T-helper 2 cell treated with Interferon-gamma antibody and Interleukin-4, amounts not matched to agents 100 ng/mL and 5 ng/mL, for 36 hours (primary cell): ENCODE data around the gene IL34. TPM values are rescaled to one million over a fixed set of nuclear protein-coding genes. Genes with fewer than 3 reads are reported as not detected.
"Not testable (repeated sequence)": the region's sequence is repeated elsewhere in the genome, so short reads cannot be mapped to it uniquely, and the experiment has no call there.

Experiments used
- intact Hi-C: fragments of 100-400 bp; cut with micrococcal nuclease; formaldehyde crosslinking; loops from one replicate; pipeline ENCODE4 v1.15.1; 2023
- total RNA-seq: library from RNA; stranded (reverse); gene quantifications from 2 replicates; pipeline ENCODE4 v1.2.3, GENCODE V29; 2022

IL34 gene
- total RNA-seq, 1 donor from 2014 or later = not detected

DNA sequence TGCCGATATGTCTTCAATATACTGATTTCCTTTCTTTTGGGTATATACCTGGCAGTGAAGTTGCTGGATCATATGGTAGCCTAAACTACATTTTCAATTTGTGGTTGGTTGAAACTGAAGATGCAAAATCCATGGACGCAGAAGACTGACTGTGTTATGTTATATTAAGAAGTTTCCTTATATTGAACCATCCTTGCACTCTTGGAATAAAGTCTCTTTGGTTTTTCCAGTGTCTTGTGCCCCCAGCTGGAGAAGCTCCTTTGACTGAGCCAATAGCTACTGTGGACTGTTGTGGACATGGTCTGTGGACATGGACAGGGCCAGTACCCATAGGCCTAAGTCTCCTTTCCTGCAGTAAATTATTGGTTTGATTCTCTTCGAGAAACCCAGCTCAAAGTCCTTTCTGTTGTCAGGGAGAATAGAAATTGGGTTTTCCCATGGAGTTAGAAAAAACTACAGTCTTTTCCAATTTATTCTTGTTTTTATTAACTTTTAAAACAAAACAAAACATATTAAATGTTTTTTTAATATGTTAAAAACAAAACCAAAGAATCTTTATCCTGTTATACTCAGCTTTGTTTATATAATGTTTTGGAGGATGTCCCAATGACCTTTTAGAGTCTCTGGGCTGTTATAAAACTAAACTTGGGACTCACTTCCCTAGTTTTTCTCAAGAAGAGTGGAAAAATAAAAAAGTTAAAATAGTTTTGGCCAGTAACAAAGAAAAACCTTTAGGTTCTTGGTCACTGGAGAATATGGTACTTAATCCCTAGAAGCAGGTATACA lies 15.2 kb upstream of the IL34 start:
- intact Hi-C loops = no loop called here

DNA sequence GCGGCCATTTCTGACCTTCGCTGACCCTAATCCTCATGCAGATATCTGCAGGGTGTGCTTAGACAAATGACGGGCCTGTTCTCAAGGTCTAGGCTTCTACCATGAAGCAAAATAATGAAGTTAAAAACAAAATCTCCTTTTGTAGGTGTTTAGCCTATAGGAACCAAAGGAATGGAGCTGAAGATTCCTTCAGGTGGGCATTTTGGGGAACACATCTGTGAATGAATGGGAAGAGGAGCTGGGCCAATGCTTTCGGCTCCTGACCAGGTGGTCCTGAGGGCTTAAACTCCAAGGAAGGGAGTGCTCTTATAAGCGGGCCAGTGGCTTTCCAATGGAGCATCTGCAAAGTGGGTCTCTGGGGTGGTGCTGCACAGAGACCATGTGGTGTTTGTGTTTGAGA lies 14.1 kb upstream of the IL34 start:
- intact Hi-C loops = no loop called here

DNA sequence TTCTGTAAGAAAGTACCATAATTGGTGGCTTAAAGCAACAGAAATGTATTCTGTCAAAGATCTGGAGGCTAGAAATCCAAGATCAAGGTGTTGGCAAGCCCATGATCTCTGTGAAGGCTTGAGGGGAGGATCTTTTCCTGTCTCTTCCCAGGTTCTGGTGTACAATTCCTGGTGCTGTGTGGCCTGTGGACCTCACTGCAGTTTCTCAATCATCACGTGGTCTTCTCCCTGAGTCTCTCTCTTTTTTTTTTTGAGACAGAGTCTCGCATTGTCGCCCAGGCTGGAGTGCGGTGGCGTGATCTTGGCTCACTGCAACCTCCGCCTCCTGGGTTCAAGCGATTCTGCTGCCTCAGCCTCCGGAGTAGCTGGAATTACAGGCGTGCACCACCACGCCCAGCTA lies 12.7 kb upstream of the IL34 start:
- intact Hi-C loops = not testable (repeated sequence)

DNA sequence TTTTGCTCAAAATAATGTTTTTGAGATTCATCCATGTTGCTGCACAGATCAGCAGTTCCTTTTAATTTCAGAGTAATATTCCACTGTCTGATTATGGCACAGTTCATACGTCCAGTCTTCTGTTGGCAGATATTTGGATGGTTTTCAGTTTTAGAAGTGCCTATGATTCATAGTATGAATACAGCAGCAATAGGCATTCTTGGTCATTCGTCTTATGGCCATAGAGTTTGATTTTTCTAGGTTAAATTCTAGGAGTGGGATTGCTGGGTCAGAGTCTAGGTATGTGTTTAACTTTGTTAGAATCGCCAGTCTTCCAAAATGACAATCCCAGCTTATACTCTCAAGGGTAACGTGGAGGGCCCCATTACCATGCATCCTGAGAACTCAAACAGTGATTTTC lies 11.5 kb upstream of the IL34 start:
- intact Hi-C loops = no loop called here

DNA sequence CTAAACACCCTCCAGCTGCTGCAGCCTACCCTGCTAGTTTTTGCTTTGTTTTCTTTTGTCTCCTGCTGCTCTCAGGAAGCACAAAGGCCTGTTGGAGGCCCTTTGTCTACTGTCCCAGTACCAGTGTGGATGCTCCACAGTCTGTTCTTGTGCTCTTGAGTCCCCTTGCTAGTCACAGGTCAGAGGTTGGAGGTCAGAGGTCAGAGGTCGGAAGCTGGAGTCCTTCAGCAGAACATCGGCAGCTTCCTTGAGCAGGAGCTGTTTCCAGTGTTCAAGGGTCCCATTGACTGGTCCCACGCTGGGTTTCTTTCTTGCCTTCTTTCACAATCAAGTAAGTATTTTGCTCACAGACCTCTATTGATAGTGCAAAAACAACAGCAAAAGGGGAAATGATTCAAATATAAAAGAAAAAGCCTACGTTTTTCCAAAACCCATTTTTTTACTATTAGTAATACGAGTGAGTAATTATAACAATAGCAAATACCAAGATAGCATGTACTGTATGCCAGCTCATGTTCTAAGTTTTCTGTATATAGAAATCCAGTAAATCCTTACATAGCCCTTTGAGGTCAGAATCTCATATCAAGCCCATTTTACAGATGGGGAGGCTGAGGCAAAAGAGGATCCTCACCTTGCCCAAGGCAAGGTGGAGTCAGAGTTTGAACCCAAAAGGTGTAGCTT lies 10.9 kb upstream of the IL34 start:
- intact Hi-C loops = no loop called here

DNA sequence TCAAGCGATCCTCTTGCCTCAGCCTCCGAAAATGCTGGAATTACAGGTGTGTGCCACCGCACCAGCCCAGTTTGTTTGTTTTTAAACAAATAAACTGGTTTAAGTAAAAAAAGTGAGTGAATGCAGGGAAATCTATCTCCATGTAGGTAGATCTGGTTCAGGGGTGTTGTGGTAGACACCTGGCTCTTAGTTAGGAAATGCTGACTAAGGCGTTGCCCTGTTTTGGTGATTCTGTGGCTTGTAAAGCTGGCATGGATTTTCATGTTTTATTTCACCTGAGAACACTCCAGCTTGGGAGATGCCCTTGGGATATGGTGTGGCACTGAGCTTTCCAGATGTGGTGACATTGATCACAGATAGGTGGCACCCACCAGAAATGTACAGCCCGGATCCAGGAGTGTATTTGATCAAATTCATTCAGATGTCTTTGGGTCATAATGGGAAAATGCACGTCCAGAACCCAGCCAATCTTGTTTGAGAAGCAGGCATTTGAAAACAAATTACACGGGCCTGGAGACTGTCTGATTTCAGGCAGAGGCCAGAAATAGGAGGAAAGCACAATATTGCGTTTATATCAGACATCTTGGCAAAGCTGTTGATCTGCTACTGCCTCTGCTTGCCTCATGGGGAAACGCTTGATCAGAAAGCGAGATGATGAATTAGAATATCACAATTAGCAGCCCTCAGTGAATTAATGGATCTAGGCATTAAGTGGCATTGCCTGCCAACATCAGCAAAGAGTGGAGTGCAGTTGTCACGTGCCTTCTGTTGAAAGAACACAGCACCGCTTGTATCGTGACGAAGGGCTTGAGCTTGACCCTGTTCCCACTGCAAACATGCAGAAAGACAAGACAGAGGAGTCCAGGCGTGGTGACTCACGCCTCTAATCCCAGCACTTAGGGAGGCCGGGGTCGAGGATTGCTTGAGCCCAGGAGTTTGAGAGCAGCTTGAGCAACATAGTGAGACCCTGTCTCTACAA lies 7.3 kb upstream of the IL34 start:
- intact Hi-C loops = no loop called here

DNA sequence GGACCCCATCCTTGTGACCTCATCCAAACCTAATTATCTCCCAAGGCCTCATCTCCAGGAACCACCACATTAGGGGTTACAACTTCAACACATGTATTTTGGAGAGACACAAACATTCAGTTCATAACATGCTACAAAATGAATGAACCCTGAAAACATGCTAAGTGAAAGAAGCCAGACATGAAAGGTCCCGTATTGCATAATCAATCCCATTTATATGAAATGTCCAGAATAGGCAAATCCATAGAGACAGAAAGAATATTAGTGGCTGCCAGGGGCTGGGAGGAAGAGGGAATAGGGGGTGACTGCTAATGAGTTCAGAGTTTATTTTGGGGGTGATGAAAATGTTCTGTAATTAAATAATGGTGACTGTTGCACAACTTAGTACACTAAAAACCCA lies 3.7 kb upstream of the IL34 start:
- intact Hi-C loops = no loop called here

DNA sequence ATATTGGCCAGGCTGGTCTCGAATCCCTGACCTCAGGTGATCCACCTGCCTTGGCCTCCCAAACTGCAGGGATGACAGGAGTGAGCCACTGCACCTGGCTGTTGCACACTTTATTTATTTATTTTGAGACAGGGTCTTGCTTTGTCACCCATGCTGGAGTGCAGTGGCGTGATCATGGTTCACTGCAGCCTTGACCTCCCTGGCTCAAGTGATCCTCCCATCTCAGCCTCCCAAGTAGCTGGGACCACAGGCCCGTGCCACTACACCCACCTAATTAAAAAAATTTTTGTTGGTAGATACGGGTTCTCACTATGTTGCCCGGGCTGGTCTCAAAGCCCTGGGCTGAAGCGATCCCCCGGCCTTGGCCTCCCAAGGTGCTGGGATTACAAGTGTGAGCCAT lies 3.1 kb upstream of the IL34 start:
- intact Hi-C loops = not testable (repeated sequence)

DNA sequence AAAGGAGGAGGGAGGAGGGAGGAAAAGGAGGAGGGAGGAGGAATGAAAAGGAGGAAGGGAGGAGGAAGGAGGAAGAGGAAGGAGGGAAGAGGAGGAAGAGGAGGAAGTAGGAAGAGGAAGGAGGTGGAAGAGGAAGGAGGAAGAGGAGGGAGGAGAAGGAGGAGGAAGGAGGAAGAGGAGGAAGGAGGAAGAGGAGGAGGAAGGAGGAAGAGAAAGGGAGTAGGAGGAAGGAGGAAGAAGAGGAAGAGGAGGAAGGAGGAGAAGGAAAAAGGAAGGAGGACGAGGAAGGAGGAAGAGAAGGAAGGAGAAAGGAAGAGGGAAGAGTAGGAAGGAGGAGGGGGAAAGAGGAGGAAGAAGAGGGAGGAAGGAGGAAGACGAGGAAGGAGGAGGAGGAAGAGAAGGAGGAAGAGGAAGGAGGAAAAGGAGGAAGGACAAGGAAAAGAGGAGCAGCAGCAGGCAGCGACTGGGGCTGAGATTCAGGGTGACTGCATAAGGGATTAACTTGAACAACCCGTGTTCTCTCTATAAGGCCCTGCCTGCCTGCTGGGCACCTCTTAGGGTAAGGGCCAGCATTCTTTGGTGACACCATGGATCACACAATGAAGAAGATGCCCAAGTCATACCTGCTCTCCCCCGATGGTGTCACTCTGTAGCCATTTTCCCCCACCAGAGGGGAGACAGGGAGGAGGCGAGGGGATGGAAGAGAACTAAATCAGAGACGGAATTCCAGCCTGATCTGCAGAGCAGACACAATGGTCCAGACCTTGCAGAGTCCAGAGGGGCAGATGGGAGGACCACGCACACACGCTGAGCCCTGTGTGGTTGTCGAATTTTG lies 1.4 kb upstream of the IL34 start:
- intact Hi-C loops = no loop called here

DNA sequence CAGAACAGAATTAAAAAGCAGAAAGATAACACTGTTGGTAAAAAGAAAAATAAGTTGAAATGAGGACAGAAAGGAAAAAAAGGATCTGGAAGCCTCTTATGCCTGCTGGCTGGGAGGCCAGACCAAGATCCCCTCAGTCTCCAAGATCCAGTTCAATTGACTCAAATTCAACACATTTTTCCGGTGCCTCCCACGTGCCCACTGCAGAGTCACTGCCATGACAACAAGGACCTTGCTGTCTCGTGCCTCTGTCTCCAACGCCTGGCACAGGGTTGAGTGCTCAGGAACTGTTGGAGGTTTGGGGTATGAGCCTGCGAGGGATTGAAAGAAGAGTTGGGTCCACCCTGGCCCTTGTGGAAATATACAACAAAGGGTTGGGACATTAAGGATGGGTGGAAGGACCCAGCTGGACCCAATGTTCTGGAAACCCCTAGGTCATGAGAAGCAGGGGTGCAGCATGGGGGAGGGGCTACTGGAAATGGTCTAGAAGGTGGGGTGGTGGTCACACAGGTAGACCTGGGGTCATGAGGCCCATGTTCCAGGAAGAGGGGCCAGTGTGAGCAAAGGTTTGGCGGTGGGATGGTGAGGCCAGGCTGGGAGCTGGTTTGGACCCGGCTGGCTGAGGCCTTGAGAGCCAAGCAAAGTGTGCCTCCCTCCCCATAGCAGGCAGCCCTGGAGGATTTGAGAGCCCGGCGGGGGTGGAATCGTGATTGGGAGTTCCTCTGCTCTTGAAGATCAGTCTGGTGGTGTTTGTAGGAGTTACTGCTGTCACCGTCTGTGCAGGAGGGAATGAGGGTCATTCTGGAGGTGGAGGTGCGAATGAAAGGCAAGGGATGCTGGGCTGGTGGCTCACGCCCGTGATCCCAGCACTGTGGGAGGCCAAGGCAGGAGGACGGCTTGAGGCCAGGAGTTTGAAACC lies 1.3 kb downstream of the IL34 start:
- intact Hi-C loops = no loop called here

DNA sequence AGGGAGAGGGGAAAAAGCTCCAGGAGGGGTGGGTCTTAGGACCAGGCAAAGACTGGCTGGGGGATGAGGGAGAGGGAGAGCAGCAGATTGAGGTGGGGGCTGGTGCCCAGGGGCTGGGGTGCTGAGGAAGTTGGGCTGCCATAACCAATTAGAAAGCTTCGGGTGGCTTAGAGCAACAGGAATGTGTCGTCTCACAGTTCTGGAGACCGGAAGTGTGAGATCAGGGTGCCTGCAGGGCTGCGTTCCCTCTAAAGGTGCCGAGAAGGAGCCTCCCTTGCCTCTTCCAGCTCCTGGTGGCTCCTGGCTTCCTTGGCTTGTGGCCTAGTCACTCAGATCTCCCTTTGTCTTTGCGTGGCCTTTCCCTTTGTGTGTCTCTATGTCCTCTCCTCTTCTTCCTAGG lies 2.2 kb downstream of the IL34 start:
- intact Hi-C loops = no loop called here

DNA sequence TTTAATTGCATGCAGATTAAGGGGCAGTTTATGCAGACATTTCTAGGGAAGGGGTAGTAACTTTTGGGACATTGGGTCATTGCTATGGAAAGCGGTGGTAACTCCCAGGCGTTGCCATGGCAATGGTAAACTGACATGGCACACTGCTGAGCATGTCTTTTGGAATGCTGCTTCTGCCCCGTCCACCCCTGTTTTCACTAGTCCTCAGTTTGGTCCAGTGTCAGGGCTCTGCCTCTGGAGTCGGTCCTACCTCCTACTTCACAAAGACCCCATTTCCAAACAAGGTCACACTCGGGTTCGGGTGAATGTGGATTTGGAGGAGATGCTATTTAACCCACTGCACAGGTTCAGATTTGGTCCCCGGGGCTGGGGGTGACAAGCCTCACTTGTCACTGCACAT lies 2.9 kb downstream of the IL34 start:
- intact Hi-C loops = no loop called here

DNA sequence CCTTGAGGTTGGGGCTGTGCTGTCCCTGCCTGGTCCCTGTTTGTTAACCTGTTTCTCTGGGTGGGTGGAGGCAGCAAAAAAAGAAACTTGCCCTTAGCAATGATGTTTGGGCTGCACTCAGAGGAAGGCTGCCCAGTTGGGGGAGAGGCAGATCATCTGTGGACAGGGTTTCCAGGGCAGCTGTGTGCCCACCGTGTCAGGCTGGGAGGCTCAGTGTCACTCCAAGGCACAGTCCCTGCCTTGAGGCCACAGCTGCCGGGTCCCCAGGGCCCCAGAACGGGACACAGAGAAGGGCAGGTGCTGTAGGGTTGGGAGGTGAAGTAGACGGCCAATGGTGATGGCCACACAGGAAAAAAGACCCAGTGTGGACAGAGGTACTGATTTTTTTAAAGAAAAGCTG lies 3.9 kb downstream of the IL34 start:
- intact Hi-C loops = loop anchor here (5.0 to 10.0 kb wide), 2 partner anchors 73 to 275 kb away; no protein-coding TSS in a partner anchor

DNA sequence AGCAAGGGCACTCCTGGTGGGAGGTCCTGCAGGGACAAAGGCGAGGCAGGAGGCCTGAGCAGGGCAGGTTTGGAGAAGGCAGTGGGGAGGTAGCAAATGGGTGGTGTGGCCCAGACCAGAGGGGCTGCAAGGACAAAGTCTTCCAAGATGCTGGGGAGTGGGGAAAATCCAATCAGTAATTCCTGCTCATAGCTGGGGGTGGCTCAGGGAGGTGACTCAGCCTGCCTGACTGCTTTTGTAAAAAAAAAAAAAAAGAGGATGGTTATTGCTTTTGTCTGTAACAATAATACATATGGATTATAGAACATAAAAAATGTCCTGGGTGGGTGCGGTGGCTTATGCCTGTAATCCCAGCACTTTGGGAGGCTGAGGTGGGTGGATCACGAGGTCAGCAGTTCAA lies 5.2 kb downstream of the IL34 start:
- intact Hi-C loops = loop anchor here (5.0 to 10.0 kb wide), 2 partner anchors 74 to 277 kb away; no protein-coding TSS in a partner anchor

DNA sequence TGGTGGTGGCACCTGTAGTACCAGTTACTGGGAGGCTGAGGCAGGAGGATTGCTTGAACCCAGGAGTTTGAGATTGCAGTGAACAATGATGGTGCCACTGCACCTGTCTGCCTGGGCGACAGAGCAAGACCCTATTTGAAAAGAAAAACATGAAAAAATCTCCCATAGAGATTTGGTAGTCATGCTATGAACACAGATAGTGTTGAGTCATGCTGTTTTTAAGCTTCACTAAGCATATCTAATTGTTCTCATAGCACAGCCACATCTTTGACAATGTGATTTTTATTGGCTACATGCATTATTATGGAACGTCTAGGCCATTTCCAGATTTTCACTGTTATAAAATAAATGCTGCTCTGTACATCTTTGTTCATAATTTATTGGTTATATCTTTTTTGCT lies 6.0 kb downstream of the IL34 start:
- intact Hi-C loops = loop anchor here (5.0 to 10.0 kb wide), 2 partner anchors 75 to 278 kb away; no protein-coding TSS in a partner anchor

DNA sequence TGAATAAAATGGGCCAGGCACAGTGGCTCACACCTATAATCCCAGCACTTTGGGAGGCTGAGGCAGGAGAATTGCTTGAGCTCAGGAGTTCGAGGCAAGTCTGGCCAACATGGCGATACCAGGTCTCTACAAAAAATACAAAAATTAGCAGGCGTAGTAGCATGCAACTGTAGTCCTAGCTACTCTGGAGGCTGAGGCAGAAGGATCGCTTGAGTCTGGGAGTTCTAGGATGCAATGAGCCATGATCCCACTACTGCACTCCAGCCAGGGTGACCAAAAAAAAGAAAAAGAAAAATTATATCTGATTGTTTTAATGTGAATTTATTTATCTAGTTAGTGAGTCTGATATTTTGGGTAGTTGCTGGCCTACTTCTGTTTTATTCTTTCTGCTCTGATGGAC lies 7.0 kb downstream of the IL34 start:
- intact Hi-C loops = loop anchor here (1.0 to 10.0 kb wide), 4 partner anchors 76 to 322 kb away; no protein-coding TSS in a partner anchor

DNA sequence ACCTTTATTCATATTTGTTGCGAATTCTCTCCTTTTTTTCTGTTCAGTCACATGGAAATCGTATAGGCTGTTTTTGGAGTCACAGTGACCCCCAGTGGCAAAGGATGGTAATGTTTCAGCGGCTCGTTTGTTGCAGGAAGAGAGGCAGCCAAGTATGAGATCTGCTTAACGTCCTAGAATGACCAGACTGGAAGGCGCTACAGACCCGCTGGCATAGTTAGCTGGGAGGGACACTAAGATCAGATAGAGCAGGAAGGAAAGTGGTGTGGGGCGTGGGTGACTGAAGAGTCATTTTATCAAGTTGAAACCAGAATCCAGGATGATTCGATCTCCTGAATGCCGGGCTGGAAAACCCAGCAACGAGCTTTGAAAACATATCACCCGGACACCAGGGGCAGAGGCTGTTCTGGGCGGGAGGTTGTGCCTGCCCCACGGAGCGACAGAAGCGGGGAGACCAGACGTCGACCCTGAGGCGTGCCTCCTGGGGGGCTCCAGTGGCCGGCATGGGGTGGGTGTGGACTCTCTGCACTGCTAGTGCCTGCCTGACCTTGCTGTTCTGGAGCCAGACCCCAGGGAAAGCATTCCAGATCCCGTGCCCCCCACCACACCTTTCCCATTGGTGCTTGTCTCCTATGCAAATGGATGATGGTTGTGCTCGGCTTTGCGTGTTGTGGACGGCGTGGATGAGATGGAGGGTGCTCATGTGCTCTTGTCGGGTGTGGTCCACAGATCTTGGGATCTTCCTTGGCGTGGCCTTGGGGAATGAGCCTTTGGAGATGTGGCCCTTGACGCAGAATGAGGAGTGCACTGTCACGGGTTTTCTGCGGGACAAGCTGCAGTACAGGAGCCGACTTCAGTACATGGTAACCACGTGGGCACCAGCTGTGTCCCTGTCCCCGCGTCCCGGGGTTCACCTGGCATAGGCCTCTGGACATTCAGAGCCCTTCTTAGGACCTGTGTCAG lies 7.7 kb downstream of the IL34 start:
- intact Hi-C loops = loop anchor here (1.0 to 10.0 kb wide), 4 partner anchors 77 to 323 kb away; no protein-coding TSS in a partner anchor

DNA sequence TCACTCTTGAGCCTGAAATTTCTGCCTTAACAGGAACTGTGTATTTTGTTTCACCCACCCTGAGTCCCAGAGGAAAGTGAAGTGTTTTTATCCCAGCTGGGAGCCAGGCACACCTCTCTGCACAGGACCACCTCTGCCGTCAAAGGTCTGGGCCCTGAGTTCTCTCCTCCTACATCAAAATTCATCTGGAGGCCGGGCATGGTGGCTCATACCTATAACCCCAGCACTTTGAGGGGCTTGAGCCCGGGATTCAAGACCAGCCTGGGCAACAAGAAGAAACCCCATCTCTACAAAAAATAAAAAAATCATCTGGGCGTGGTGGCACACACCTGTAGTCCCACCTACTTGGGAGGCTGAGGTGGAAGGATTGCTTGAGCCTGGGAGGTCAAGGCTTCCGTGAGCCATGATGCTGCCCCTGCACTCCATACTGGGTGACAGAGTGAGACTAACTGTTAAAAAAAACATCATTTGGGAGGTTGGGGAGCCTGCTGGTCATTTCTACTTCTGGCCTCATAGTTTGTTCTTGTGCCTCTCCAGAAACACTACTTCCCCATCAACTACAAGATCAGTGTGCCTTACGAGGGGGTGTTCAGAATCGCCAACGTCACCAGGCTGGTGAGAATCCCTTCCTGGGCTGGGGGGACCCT lies 9.8 kb downstream of the IL34 start:
- intact Hi-C loops = loop anchor here (10.0 kb wide), 1 partner anchor 281 kb away; no protein-coding TSS in a partner anchor
